Neutrophil (primary cell): ENCODE data around the gene SRSF1.
"Not testable (repeated sequence)": the region's sequence is repeated elsewhere in the genome, so short reads cannot be mapped to it uniquely, and the experiment has no call there.

Experiments
- H3K27ac ChIP-seq: fragments of 200-600 bp; sonication (generic); 2 replicates; pipeline ENCODE4 v1.5.1; 2016; ENCODE audit warnings: mild to moderate bottlenecking, moderate library complexity
- H3K27me3 ChIP-seq: fragments of 200-600 bp; sonication (generic); 2 replicates; pipeline ENCODE4 v1.6.0; 2016; ENCODE audit warnings: mild to moderate bottlenecking
- H3K36me3 ChIP-seq: fragments of 200-600 bp; sonication (generic); 2 replicates; pipeline ENCODE4 v1.5.1; 2017
- H3K4me1 ChIP-seq, 2 experiments: fragments of 200-600 bp in 1 of 2; sonication (generic) in 1 of 2; 1 replicate in 1 of 2; 2 replicates in 1 of 2; pipeline versions ENCODE4 v1.5.1 to v1.6.1; 2013 to 2016; ENCODE audit warnings: low read depth in 1 of 2, low read length in 1 of 2, mild to moderate bottlenecking in 1 of 2, moderate library complexity in 1 of 2; ENCODE audit not compliant: control insufficient read depth in 1 of 2, insufficient read depth in 1 of 2
- H3K4me3 ChIP-seq, 2 experiments: fragments of 200-600 bp in 1 of 2; sonication (generic) in 1 of 2; 1 replicate in 1 of 2; 2 replicates in 1 of 2; pipeline ENCODE4 v1.5.1; 2013 to 2016; ENCODE audit warnings: low read depth in 1 of 2, low read length in 1 of 2, mild to moderate bottlenecking in 1 of 2, moderate library complexity in 1 of 2
- H3K9me3 ChIP-seq: fragments of 200-600 bp; sonication (generic); 2 replicates; pipeline ENCODE4 v1.5.1; 2016
- TF ChIP-seq, protein P1 (sequence below): fragments of 200-600 bp; sonication (generic); IDR thresholded peaks from 2 replicates; pipeline ENCODE4 v1.5.1; 2016; ENCODE audit warnings: antibody characterized with exemption

SRSF1 gene

DNA sequence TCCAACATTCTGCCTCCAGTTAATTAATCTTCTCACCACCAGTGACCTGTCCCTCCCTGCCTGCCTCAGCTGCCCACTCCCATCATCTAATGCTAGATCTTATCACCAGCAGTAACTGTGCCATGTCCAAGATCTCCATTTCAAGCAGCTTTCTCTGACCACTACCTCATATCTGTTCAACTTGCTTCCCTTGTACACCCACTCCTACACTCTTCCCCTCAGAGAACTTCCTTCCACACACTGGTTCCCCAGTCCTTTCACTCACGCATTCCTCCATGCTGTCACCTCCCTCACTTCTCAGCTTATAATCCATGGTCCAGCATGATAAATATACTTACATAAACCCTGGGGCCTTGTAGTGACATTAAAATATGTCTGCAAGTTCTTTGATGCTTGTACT lies 44.4 kb upstream of the SRSF1 start:
- Histone ChIP-seq H3K9me3 (no peaks in the 10 kb centered on the region), H3K4me1 (no peaks in the 10 kb centered on the region), H3K36me3 (no peaks in the 10 kb centered on the region), H3K27ac (no peak overlapping the region), H3K4me3 (no peak overlapping the region), H3K27me3 (peaks cover 25% of the 10 kb centered on the region)
- TF ChIP-seq, protein P1, sequence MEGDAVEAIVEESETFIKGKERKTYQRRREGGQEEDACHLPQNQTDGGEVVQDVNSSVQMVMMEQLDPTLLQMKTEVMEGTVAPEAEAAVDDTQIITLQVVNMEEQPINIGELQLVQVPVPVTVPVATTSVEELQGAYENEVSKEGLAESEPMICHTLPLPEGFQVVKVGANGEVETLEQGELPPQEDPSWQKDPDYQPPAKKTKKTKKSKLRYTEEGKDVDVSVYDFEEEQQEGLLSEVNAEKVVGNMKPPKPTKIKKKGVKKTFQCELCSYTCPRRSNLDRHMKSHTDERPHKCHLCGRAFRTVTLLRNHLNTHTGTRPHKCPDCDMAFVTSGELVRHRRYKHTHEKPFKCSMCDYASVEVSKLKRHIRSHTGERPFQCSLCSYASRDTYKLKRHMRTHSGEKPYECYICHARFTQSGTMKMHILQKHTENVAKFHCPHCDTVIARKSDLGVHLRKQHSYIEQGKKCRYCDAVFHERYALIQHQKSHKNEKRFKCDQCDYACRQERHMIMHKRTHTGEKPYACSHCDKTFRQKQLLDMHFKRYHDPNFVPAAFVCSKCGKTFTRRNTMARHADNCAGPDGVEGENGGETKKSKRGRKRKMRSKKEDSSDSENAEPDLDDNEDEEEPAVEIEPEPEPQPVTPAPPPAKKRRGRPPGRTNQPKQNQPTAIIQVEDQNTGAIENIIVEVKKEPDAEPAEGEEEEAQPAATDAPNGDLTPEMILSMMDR = no peak

DNA sequence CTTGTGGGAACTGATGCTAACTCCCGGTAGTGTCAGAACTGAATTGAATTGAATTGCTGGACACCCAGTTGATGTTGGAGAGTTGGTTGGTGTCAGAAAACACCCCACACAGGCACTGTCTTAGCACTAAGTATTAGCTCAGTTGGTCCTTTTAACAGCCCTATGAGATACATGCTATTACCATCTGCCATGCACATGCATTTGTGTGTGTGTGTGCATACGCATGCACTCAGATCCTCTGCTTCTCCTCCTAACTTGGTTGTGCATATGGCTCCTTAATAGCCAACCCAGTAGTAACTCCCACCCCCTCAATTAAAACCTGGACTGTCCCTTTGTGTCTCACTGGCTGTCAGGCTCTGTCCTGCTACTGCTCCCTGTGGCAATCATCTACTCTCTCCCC lies 43.9 kb upstream of the SRSF1 start:
- Histone ChIP-seq H3K36me3 (no peaks in the 10 kb centered on the region), H3K4me1 (no peaks in the 10 kb centered on the region), H3K27me3 (peaks cover 25% of the 10 kb centered on the region), H3K27ac (no peak overlapping the region), H3K9me3 (no peaks in the 10 kb centered on the region), H3K4me3 (no peak overlapping the region)
- TF ChIP-seq, protein P1 = no peak

DNA sequence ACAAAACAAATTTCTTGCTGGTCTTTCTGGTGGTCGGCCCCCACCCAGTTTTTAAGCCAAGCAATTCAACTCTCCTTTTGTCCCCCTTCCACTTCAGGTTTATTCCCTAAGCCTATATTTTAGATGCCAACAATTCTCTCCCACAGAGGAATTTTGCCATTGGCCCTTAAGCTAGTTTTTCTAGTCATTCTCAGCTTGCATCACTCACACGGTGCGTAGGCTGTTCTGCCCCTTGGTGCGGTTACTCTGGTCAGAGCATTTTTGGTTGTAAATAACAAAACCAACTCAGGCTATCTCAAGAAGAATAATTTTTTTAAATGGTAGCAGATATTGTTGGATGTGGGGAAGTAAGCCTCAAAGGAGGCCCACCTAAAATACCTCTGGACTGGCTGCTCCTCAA lies 42.5 kb upstream of the SRSF1 start:
- H3K27ac ChIP-seq = no peak overlapping the region
- peaks cover 32% of the 10 kb centered on the region for H3K27me3 ChIP-seq
- no peaks in the 10 kb centered on the region for H3K9me3 ChIP-seq
- TF ChIP-seq, protein P1 = no peak
- no peaks in the 10 kb centered on the region for H3K36me3 ChIP-seq
- H3K4me3 ChIP-seq = no peak overlapping the region
- H3K4me1 ChIP-seq = no peaks in the 10 kb centered on the region

DNA sequence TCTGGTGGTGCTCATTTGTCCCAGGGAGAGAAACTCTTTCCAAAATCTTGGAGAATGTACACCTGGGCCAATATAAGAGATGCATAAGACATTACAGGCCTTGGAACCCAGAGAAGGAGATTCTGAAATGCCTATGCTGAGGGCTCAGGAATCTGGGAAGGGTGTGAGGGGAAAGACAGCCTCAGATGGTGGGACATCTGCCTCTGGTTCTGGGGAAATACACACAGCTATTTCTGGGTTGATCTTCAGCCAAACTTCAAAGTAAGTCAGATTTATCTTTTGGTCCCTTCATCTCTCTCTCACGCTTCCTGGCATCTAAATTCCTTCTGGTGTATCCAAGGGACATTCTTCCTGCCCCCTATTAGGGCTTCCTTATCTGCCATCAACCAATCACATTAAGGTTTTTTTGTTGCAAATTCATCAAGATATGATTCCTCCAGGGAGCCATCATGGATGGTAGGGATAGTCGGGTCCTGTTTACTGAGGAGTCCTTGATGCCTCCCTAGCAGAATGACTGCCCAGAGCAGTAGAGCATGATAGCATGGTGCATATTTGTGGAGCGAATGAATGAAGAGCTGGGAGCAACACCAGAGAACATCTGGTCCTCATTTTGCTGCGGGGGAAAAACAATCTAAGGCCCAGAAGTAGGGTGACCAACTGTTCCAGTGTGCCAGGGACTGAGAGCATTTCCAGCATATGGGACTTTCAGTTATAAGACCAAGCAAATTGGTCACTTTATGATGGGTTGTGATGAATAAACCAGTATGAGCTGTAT lies 40.5 kb upstream of the SRSF1 start:
- no peaks in the 10 kb centered on the region for H3K4me1 ChIP-seq
- no peaks in the 10 kb centered on the region for H3K9me3 ChIP-seq
- no peak overlapping the region for H3K27ac ChIP-seq
- H3K4me3 ChIP-seq = no peak overlapping the region
- TF ChIP-seq, protein P1 = no peak
- H3K36me3 ChIP-seq = no peaks in the 10 kb centered on the region
- H3K27me3 ChIP-seq = peaks cover 47% of the 10 kb centered on the region

DNA sequence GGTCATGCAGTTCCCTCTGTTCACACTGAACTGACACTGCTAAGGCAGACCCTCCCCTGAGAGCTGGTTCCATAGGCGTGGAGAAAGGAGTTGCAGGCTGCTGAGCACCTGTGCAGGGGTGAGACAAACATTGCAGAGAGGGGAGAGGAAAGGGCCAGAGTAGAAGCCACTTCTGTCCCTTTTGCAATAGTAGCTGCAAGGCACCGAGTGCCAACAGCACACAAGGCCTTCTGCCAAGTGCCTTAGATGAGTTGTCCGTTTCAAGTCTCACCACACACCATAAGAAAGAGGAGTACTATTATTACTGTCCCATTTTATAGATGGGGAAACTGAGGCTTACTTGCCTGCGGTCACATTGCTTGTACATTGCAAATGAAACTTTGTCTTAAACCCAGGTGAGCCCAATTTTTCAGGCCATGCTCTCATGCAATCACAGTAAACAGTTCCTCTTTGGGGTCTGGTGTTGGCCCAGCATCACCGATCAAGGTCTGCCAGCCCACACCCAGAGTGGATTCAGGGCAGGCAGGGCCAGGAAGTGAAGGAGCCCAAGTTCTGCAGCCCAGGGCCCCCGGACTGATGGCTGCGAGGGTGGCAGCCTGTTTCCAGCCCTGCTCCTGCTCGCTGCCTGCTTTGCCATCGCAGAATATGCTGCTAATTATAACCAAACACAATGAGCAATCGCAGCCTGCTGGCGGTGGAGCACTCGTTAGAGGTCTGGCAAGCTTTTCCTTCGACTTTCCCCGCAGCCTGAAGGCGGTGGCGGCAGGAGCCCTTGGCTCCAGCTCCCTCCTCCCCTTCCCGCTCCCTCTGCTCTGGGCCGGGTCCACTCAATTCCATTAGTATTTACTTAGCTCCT lies 39.4 kb upstream of the SRSF1 start:
- Histone ChIP-seq H3K27me3 (peaks cover 52% of the 10 kb centered on the region), H3K4me1 (no peaks in the 10 kb centered on the region), H3K9me3 (no peaks in the 10 kb centered on the region), H3K36me3 (no peaks in the 10 kb centered on the region), H3K4me3 (no peak overlapping the region), H3K27ac (no peak overlapping the region)
- TF ChIP-seq, protein P1 = no peak

DNA sequence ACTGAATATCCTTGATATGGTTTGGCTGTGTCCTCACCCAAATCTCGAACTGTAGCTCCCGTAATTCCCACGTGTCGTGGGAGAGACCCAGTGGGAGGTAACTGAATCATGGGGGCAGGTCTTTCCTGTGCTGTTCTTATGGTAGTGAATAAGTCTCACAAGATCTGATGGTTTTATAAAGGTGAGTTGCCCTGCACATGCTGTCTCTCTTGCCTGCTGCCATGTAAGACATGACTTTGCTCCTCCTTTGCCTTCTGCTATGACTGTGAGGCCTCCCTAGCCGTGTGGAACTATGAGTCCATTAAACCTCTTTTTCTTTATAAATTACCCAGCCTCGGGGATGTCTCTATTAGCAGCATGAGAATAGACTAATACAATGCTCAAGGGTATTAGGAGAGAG lies 37.2 kb upstream of the SRSF1 start:
- not testable (repeated sequence) for H3K4me3 ChIP-seq, H3K4me1 ChIP-seq, H3K9me3 ChIP-seq, H3K27ac ChIP-seq, H3K36me3 ChIP-seq
- H3K27me3 ChIP-seq = peaks cover 57% of the 10 kb centered on the region
